AG04449 (cell line): ENCODE results near the gene IQCM.
"Not testable (repeated sequence)": the region's sequence is repeated elsewhere in the genome, so short reads cannot be mapped to it uniquely, and the experiment has no call there.

Experiments
- CTCF ChIA-PET: fragments of 350-600 bp; formaldehyde crosslinking; extraction: SDS; loops from one replicate; lab custom pipeline; 2021; ENCODE audit warnings: antibody characterized with exemption; lab: Yijun Ruan, JAX
- POLR2A ChIA-PET: fragments of 400-600, 350-600 bp; formaldehyde crosslinking; extraction: SDS; loops from one replicate; lab custom pipeline; 2020; ENCODE audit warnings: antibody characterized with exemption, inconsistent platforms; lab: Yijun Ruan, JAX
- DNase-seq: peaks from one replicate; pipeline ENCODE4 v3.0.0-alpha.2; 2010; ENCODE audit warnings: low read depth, low spot score
- H3K4me3 ChIP-seq: 2 replicates; pipeline ENCODE4 v1.5.1; 2011; ENCODE audit warnings: low read depth, mild to moderate bottlenecking, control low read depth, low read length
- CTCF ChIP-seq: IDR thresholded peaks from one replicate; pipeline ENCODE4 v1.5.1; 2011; ENCODE audit warnings: mild to moderate bottlenecking, moderate library complexity, low read length, control low read depth, inconsistent platforms; ENCODE audit not compliant: insufficient read depth; ENCODE audit errors: missing control alignments

Gene IQCM

GRCh38 chr4:149353241-149353640, 462.4 kb downstream of the IQCM start:
- no peak for TF ChIP-seq CTCF
- ChIA-PET CTCF (no interaction called here), POLR2A (no interaction called here)
- H3K4me3 ChIP-seq, result no peak overlapping the region
- no peak for DNase-seq

GRCh38 chr4:149349541-149349940, 466.1 kb downstream of the IQCM start:
- H3K4me3 ChIP-seq, result no peak overlapping the region
- CTCF ChIA-PET, result no interaction called here
- TF ChIP-seq CTCF, result no peak
- POLR2A ChIA-PET, result no interaction called here
- no peak for DNase-seq

GRCh38 chr4:149347139-149347538, 468.5 kb downstream of the IQCM start:
- ChIA-PET CTCF (no interaction called here), POLR2A (no interaction called here)
- no peak for DNase-seq
- H3K4me3 ChIP-seq, result no peak overlapping the region
- no peak for TF ChIP-seq CTCF

GRCh38 chr4:149345424-149345823, 470.2 kb downstream of the IQCM start:
- no peak overlapping the region for H3K4me3 ChIP-seq
- POLR2A ChIA-PET, result interaction anchor here (0.5 kb wide), 1 partner anchor 141 kb away, joined by 4 read pairs; no protein-coding TSS in a partner anchor
- TF ChIP-seq CTCF, result no peak
- no peak for DNase-seq
- CTCF ChIA-PET, result interaction anchor here (1.7 kb wide), 1 partner anchor 551 kb away, joined by 5 read pairs; no protein-coding TSS in a partner anchor

- no peak for TF ChIP-seq CTCF
- ChIA-PET POLR2A (no interaction called here), CTCF (interaction anchor here (1.7 kb wide), 1 partner anchor 552 kb away, joined by 5 read pairs; no protein-coding TSS in a partner anchor)
- H3K4me3 ChIP-seq, result no peak overlapping the region
- no peak for DNase-seq
Observed at GRCh38 chr4:149344436-149344835, 471.2 kb downstream of the IQCM start.

- DNase-seq, result no peak
- no peak for TF ChIP-seq CTCF
- no peak overlapping the region for H3K4me3 ChIP-seq
- ChIA-PET CTCF (no interaction called here), POLR2A (no interaction called here)
Observed at GRCh38 chr4:149343614-149344013, 472.0 kb downstream of the IQCM start.

- H3K4me3 ChIP-seq, DNase-seq, POLR2A ChIA-PET, CTCF ChIA-PET: not testable (repeated sequence)
Observed at GRCh38 chr4:149341117-149341516, 474.5 kb downstream of the IQCM start.
